Stimulated activated CD4-positive, alpha-beta T cell treated with anti-CD3 and anti-CD28 coated beads, TNF-alpha, amount 100 ng/mL, for 48 hours (primary cell): ENCODE measurements around the gene PCTP.

Experiments
- DNase-seq, 3 donors: peaks; one replicate each; pipeline ENCODE4 v3.0.0-alpha.2; 2020; ENCODE audit warnings: low read depth in 3 of 3

The PCTP gene

DNA sequence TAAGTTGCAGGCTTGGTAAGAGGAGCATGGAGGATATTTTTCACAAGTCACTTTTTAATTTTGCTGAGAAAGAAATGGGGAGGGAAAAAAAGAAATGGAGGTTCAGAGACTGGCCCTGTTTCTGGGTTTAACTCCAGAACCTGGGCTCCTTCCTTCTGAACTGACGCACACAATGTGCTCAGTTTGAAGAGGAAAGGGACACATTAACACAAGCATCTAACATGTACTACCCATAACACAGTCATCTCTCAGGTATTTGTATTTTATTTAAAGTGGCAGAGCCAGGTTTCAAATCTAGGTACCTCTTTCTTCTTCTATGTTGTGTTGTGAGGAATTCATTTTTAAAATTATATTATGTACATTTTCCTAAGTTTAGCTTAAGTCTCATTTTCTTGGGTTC is 22.9 kb upstream of the PCTP start:
- no peak for DNase-seq

DNA sequence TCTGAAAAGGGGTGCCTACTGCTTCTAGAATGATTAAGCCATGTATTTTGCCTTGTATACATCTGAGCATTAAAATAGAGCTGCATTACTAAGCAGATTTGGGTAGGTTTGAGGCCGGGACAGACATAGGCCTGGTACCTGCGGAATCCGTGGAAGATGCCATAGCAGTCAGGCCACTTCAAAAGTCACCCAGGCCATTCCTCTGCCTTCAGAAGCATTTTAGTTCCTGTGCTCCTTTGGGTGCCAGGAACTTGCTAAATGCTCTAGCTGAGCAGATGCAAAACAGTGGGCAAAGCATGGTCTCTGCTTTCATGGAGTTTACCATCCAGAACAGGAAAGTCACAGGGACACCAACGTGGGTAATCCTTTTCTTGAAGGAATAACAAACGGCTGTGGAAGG is 22.5 kb upstream of the PCTP start:
- no peak for DNase-seq

DNA sequence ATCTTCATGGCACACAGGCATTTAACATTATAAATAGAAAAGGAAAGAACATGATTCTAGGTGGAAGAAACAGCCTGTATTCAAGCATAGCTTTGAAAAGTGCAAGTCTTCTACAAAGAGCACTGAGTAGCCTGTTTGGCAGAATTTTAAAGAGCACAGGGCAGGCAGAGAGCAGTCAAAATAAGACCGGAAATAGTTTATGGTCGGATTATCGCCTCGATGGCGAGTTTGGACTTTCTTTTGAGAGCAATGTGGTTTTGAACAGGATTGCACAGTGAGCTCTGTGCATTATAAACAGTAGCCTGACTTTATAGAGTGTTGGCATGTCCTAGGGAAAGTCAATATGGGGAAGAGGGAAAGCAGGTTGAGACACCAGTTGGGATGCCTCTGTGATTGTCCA is 22.0 kb upstream of the PCTP start:
- no peak for DNase-seq

DNA sequence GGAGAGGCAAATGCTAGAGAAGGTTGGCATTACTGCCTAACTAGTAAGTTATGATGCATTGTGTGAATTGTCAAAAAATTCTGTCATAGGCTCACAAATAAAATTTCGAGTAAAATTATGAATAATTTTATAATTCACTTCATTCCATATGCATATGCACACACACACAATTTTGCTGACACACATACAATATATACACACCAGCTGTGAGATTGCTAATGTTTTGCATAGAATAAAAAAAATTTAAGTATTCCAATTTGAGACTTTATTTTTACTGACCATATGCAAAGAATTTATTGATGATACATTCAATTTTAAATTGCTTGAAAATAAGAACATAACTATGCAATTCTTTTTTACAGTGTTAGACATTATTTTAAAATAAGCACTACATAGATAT is 21.4 kb upstream of the PCTP start:
- no peak for DNase-seq

DNA sequence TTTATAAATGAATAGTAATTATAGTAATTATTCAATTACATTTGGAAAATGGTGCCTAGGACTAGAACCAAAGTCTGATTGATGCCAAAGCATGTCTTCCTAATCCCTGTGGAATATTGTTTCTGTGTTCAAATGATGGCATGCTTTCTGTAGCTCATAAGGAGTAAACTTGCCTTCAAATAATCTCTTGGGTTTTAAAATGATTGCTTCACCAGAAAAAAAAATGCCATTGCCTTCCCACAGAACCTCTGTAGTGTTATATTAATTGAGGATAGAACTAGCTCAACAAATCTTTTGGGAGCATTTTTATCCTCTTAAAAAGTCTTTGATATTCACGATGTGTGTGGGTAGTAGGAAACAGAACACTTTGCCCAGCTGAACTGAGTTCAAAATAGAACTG is 20.5 kb upstream of the PCTP start:
- no peak for DNase-seq

DNA sequence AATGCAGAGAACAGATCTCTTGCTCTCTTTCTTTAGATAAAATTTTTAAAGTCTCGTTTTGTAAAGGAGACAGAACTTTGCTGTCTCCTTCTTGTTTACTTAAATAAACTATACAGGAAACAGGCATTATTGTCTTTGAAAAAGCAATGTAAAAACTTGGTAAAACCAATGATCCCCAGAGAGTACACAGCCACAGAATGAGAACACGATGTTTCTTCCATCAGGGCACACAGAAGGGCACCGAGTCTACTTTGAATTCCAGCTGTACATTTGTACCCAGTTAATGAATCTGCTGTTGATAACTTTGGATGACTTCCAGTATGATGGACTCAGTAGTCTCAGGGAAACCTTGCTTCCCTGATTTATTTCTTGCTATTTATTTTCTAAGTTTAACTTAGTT is 20.0 kb upstream of the PCTP start:
- DNase-seq: no peak

DNA sequence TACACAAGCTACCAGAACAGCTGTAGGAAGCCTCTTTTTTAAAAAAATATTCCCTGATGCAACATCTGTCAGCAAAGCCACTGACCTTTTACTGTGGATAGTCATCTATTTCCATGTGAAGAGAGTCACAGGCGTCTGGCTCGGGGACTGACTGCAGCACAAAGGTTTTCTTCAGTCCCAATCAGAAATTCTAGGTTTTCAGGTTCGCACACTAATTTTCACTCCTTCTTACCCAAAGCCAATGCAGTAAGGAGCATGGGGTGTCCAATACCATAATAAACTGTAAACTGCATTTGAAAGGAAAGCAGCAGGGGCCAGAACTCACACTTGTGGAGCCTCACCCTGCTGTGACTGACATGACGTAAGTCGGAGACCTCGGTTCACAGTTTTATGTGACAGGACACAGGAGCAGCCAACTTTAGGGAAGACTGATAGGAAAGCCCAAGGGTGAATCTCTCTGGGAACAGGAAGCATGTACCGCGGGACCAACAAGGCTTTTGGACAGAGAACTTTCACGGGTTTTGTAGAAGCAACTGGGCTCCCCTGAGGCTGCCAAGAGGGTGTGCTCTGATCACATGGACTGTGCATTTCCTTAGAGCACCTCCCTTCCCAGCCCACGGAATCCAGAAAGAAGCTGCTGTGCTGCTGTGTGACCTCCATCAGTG is 19.1 kb upstream of the PCTP start:
- no peak for DNase-seq

DNA sequence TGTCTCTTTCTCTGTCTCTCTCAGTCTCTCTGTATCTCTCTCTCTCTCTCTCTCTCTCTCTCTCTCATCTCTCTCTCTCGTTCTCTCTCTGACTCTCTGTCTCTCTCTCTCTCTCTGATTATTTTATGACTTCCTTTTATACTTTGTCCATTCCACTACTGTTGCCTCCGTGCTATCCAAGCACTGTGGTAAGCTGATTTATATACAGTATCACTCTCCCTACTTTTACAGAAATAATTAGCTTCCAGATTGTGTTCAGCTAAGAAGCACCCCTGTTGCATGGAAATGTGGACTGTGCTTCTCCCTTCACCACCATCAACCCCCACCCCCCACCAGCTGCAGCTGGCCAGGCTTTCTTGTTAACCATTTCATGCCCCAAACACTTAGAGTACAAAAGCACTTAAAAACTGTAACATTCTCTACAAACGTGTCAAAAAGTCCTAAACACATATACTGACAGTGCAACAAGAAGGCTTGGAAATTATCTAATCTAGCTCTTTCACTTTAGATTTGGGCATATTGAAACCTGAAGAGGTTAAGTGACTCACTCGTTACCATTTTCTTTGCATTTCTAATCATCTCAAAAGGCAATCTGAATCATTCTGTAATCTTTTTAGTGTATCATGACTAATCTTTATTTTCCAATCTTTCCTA is 16.6 kb upstream of the PCTP start:
- DNase-seq: no peak

DNA sequence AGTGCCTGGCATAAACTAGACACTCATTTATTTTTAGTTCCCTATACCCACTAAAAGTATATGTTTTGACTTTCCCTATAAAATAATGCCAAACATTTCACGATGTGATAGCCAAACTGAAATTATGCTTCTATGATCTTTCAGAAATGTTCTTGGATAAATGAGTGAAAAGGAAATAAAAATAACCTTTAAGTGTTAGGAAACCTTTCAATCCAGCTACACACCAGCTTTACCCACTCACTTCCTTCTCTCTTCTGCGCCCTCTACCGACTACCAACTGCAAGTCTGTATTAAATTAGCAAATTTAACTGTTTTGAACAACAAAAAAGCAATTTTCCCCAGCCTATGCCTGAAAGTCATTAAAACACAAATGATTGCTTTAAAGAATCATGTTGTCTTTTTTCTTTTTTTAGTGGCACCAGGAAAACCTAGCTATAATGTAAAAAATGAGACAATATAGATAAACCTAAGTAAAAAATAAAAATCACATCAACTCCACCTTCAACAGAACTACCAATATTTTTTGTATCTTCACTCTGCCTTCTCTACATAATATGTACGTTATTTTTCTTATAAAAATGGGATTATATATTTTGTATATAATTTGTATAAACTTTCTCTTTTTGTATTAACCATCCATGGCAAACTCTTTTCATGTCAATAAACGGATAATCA is 15.0 kb upstream of the PCTP start:
- DNase-seq: peak in 1 of 3 donors; percentile 54

DNA sequence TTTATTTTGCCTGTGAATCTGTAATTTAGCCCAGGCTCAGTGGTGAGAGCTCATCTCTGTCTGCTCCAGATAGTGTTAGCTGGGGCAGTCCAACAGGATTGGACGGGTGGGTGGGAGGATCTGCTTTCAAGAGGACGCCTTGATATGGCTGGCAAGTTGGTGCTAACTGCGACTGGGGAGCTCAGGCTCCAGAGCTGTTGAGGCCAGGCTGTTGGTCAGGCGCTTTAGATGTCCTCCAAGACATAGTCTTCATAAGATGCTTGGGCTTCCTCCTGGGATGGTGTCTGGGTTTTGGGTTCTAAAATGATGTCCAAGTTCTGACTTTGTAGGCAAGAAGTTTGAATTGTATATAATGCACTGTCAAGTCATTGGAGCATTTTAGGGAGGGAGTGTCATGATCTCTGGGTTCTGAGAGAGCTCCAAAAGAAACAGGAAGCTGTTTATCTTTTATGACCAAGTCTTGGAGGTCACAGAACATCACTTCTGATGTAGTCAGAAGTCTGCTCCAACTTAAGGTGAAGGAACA is 12.8 kb upstream of the PCTP start:
- DNase-seq: no peak

DNA sequence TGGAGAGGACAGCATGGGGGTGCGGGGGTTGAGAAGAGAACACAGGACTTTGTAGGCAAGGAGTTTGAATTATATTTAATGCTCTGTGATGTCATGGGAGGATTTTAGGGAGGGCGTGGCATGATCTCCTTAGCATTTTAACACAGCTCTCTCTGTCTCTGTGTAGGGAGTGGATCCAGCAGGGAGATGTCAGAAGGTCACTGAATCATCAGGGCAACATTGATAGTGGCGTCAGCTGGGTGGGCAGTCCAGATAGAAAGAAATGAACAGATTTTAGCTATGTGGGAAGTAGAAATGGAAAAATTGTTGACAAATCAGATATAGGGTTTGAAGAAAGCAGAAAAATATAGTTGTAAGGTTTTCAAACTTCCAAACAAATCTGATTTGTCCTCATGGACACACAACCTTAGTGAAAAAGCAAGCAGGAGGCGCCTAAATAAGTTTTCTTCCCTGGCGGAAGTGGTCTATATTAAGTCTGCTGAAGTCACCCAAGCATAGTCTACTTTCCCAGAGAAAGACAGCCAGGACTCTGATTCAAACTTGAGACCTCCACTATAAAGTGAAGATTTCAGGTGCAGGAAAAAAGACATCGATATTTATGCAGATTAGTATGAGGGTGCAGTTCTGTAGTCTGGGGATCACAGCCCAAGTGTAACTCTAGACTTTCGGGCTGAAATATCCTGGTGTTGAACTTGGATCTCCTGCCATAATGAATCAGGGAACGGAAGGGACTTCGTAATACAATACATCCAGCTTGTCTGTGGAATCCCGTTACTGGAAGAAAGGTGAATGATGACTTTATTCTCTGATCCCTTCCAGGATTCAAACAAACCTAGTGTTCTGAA is 10.1 kb upstream of the PCTP start:
- DNase-seq: no peak

DNA sequence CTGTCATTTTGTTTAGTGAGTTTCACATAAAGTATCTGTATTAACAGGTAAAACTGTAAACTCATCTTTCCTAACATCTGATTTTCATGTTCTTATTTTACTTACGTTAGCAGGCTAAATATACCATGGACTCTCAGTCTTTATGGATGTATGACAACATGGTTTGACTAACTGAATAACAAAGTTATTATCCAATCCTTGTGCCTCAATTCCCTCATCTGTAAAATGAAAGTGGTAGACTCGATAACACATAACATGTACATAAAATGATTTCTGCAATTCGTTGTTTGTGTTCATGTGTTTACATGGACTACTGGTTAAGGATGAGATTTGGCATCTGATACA is 9.5 kb upstream of the PCTP start:
- DNase-seq: no peak

DNA sequence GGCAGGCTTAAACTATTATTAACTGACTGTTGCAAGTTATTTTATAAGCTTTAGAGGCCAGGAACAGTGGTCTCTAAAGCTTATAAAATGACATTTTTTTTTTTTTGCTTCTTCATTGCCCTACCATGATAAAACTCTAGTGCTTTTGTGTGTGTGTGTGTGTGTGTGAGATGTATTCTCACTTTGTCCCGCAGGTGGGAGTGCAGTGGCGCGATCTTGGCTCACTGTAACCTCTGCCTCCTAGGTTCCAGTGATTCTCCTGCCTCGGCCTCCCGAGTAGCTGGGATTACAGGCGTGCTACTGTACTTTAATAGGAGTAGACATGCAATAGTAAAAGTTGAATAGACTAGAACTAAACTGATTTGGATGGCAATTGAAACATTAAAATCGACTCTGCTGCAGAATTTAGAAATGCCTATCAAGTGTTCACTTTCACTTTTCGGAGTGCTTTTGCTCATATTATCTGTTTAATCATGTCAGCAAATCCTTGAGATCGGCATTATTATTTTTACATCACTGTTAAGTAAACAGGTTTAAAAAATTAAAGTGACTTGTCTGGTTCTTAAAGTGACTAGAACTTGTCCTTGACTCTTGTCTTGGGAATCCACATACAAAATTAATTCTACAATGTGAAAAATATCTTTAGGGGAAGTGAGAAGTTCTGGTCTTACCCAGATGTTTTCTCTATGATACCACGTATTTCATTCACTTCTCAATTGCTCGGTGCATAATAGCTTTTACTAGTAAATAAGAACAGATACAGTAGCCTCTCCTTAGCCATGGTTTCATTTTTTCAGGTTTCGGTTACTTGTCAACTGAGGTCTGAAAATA is 8.4 kb upstream of the PCTP start:
- no peak for DNase-seq

DNA sequence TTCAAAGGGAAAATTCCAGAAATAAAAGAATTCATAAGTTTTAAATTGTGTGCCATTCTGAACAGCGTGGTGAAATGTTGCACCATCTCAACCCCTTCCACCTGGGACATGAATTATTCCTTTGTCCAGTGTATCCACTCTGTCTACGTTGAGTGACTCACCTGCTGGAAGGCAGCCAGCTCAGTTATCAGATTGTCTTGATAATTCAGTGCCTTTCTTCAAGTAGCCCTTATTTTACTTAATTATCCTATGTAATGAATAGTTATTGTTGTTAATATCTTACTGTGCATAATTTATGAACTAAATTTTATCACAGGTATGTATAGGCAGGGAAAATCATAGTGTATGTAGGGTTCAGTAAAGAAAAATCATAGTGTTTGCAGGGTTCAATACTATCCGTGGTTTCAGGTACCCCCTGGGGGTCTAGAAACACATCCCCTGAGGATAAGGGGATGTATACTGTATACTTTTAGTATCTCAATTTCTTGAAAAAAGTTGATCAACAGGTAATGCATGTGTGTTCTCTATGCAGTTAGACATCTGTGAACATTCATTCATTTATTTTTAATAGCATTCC is 7.7 kb upstream of the PCTP start:
- no peak for DNase-seq

DNA sequence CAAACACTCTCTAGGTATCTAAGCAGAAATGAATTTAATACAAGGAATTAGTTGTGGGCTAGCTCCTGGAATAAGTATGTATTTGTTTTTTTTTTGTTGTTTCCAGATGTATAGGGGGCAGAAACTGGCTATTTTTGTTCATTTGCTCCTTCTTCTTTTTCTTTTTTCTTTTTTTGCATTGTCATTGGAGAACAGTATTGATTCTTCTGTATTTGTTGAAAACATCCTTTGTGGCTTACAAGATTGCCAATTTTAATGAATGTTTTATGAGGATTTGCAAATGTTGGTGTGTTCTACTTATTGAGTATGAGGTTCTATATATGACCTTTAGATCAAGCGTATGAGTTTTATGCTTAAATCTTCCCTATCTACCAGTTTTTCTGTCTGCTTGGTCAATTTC is 5.6 kb upstream of the PCTP start:
- DNase-seq: no peak

DNA sequence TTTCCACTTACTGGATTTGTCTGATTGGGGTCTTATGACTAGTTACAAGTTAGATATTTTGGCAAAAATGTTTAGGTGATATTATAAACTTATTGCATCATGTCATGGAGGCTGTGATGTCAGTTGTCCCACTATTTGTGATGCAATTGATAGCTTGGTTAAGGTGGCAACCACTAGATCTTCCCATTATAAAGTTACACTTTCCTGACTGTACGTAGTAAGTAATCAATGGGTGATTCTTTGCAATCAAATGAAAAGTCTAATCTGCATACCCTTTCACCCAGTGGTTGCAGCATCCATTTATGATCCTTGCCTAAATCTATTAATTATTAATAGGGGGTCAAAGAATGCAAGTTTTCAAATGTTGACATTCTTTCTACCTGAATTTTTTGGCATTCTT is 4.4 kb upstream of the PCTP start:
- no peak for DNase-seq

DNA sequence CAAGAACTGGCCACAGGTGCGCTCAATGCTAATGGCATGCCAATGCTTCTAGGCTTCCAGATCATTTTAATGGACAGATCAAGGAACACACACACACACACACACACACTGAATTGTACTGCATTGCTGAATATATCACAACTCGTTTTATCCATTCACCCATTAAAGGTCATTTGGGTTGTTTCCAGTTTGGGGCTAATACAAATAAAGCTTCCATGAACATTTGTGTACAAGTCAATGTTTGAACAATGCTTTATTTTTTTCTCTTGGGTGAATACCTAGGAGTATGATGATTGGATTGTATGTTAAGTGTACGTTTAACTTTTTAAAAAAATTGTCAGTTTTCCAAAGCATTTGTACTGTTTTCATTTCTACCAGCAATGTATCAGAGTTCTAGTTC is 3.6 kb upstream of the PCTP start:
- no peak for DNase-seq

DNA sequence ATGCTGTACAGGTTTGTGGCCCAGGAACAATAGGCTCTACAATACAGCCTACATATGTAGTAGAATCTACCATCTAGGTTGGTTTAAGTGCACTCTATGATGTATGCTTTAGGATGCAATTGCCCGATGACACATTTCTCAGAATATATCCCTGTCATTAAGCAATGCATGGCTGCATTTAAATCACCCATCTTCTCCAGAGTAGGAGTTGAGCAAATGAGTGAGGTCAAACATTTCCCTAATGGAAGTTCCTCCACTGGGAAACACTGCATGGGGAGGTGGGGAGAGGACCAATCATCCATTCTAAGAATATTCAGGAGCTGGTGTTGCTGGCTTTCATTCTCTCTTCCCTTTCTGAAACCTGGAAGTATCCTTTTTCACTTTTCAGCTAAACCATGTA is 2.0 kb upstream of the PCTP start:
- no peak for DNase-seq

DNA sequence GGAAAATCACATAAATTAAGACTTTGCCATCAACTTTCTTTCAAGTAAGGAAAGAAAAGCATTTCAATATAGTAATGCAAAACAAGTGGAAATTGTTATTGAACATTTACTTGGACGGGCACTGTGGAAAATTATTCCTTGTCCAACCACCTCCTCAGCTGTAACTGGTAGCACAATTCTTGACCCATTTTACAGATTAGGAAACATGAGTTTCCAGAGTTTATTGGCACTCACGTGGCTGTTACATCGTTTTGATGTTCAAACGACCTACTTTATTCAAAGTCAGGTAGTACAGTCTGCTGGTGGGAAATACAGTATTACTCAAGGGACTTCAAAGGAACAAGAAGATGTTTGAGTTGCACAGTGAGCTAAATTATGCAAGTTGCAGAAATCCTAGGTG is 866 bp upstream of the PCTP start:
- no peak for DNase-seq

DNA sequence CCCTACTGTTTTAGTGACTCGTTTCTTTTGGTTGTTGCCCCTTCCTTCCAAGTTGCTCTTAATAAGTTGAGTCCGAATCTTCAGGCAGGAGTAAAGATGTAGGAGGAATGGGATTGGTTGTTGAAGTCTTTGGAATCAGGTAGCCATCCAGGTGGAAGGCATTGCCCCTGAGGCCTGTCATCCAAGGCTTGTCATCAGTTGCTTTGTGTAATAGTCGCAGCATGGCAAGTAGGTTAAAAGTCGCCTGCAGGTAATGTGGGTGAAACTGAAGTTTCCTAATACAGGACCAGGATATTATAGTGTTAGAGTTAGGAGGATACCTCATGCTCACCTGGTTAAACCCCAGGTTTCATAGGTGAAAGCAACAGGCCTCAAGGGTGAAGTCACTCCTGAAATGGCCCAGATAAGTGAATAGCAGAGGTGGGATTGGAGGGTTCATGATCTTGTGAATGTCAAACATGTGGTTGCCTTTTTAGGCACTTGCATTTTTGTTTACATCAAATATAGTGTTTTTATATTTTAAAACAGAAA is 934 bp downstream of the PCTP start:
- DNase-seq: no peak

DNA sequence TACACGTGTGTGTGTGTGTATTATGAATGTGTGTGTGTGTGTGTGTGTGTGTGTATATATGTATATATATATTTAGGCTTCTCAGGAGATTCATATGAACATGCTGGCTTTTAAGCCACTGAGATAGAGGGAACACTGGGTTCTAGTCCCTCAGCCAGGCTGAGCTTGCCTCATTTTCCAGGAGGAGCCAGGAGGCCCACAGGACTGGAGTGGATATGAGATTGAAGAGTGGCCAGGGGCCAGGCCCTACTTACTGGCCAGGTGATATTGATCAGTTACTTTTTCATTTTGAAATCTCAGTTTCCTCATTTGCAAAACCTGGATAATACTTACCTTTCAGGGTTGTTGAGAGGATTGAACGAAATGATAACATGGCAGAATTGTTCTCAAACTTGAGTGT is 5.8 kb downstream of the PCTP start:
- DNase-seq: no peak
